ENCODE results near the gene VPS13D. TPM values are rescaled to one million over a fixed set of nuclear protein-coding genes. Genes with fewer than 3 reads are reported as not detected.
A peak's percentile ranks its signal among the peaks of the same experiment; 100 is the strongest.
"Not testable (repeated sequence)": the region's sequence is repeated elsewhere in the genome, so short reads cannot be mapped to it uniquely, and the experiment has no call there.

Gene VPS13D
- polyA plus RNA-seq, 1 experiment = 22.3 TPM

DNA sequence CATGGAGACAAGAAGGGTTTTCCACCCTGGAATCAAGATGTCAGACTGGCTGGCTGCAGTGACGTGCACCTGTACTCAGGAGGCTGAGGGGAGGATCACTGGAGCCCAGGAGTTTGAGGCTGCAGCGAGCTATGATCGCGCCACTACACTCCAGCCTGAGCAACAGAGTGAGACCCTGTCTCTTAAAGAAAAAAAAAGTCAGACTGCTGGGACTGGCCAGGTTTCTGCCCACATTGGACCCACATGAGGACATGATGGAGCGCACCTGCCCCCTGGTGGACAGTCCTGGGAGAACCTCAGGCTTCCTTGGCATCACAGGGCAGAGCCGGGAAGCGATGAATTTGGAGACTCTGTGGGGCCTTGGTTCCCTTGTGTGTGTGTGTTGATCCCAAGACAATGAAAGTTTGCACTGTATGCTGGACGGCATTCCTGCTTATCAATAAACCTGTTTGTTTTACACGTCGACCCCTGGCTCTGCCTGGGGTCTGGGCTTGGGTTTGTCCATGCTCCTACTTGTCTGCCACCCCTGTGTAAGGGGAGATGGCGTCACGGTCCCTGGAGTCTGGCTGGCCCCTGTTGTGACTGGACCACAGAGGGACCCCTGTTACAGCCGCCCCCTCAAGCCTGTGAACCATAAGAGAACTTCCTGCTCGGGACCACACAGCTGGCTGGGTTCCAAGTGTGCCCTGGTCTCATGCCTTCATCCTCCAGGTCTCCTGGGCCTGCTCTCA lies 20.9 kb upstream of the VPS13D start:
- Histone ChIP-seq H3K4me3 (ENCODE audit: low read depth, low read length) (no peak overlapping the region), H3K36me3 (ENCODE audit: control insufficient read depth, insufficient read depth, low read length) (no peaks in the 10 kb centered on the region), H3K27me3 (ENCODE audit: control insufficient read depth, insufficient read depth, low read length) (no peaks in the 10 kb centered on the region; the same call in 1 of the 2 replicates)
- ChIA-PET CTCF (interaction anchor here (0.7 to 16.6 kb wide), 13 partner anchors 9 to 88 kb away, joined by 3 to 359 read pairs (median 4); no protein-coding TSS in a partner anchor), POLR2A (no interaction called here)
- TF ChIP-seq, protein P1, sequence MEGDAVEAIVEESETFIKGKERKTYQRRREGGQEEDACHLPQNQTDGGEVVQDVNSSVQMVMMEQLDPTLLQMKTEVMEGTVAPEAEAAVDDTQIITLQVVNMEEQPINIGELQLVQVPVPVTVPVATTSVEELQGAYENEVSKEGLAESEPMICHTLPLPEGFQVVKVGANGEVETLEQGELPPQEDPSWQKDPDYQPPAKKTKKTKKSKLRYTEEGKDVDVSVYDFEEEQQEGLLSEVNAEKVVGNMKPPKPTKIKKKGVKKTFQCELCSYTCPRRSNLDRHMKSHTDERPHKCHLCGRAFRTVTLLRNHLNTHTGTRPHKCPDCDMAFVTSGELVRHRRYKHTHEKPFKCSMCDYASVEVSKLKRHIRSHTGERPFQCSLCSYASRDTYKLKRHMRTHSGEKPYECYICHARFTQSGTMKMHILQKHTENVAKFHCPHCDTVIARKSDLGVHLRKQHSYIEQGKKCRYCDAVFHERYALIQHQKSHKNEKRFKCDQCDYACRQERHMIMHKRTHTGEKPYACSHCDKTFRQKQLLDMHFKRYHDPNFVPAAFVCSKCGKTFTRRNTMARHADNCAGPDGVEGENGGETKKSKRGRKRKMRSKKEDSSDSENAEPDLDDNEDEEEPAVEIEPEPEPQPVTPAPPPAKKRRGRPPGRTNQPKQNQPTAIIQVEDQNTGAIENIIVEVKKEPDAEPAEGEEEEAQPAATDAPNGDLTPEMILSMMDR (IDR thresholded peaks at IDR 0.05; ENCODE audit: insufficient read depth, low read depth, low read length) = peak; percentile 86
- no peak for DNase-seq (ENCODE audit: low read depth)

GRCh38 chr1:12209495-12209832 lies 20.4 kb upstream of the VPS13D start:
- CTCF ChIA-PET = interaction anchor here (0.7 to 16.6 kb wide), 6 partner anchors 11 to 88 kb away, joined by 3 to 359 read pairs (median 4); no protein-coding TSS in a partner anchor
- POLR2A ChIA-PET = no interaction called here

DNA sequence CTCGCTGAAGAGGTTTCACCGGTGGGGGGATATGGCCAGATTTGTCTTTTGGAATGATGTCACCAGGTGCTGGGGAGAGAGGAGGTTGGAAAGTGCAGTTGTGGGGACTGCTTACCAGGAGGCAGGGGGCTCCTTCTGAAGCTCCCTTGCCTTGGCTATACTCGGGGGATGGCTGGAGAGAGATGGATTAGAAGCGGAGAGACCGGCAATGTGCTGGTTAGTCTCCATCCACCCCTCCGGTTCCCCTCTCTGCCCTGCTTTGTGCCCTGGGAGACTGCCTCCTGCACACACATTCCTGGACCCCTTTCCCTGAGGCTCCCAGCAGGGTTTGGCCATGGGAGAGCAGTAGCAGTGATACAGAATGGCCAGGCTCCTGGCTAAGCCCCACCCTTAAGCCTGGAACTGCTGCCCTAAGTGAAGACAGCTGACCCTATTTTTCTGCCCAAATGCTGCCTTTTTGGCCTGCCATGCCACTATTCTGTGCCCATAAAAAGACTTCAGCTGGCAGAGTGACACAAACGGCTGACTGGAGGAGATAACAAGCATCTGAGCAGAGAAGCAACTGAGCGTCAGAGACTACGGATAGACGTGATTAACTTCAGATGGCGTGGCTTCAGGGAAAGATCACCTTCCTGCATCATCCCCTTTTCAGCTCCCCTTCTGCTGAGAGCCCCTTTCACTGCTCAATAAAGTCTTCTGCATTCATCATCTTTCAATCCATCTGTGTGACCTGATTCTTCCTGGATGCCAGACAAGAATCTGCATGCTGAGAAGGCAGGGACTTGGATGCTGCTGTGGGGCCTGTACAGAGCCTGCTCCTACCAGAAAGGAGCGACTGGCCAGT lies 14.5 kb upstream of the VPS13D start:
- no peak for DNase-seq (ENCODE audit: low read depth)
- ChIA-PET CTCF (interaction anchor here (0.6 to 4.9 kb wide), 5 partner anchors 18 to 97 kb away, joined by 3 to 41 read pairs (median 4); no protein-coding TSS in a partner anchor), POLR2A (no interaction called here)

More at GRCh38 chr1:12209495-12209832, 20.4 kb upstream of the VPS13D start:
- no peaks in the 10 kb centered on the region for H3K36me3 ChIP-seq (ENCODE audit: control insufficient read depth, insufficient read depth, low read length)
- DNase-seq (ENCODE audit: low read depth) = no peak
- no peak overlapping the region for H3K4me3 ChIP-seq (ENCODE audit: low read depth, low read length)
- peaks cover 2% of the 10 kb centered on the region; the same call in 1 of the 2 replicates for H3K27me3 ChIP-seq (ENCODE audit: control insufficient read depth, insufficient read depth, low read length)
- TF ChIP-seq, protein P1 (IDR thresholded peaks at IDR 0.05; ENCODE audit: insufficient read depth, low read depth, low read length) = no peak

GRCh38 chr1:12219800-12220199 lies 10.0 kb upstream of the VPS13D start:
- TF ChIP-seq, protein P1 (IDR thresholded peaks at IDR 0.05; ENCODE audit: insufficient read depth, low read depth, low read length) = no peak
- Histone ChIP-seq H3K27me3 (ENCODE audit: control insufficient read depth, insufficient read depth, low read length) (peaks cover 6% of the 10 kb centered on the region), H3K36me3 (ENCODE audit: control insufficient read depth, insufficient read depth, low read length) (no peaks in the 10 kb centered on the region), H3K4me3 (ENCODE audit: low read depth, low read length) (no peak overlapping the region)
- DNase-seq (ENCODE audit: low read depth) = no peak
- CTCF ChIA-PET = interaction anchor here (0.6 to 4.7 kb wide), 4 partner anchors 9 to 439 kb away, joined by 3 to 19 read pairs (median 8); no protein-coding TSS in a partner anchor
- POLR2A ChIA-PET = no interaction called here

More for the DNA sequence above, 14.5 kb upstream of the VPS13D start:
- Histone ChIP-seq H3K36me3 (ENCODE audit: control insufficient read depth, insufficient read depth, low read length) (no peaks in the 10 kb centered on the region), H3K4me3 (ENCODE audit: low read depth, low read length) (no peak overlapping the region), H3K27me3 (ENCODE audit: control insufficient read depth, insufficient read depth, low read length) (peaks cover 9% of the 10 kb centered on the region)
- TF ChIP-seq, protein P1 (IDR thresholded peaks at IDR 0.05; ENCODE audit: insufficient read depth, low read depth, low read length) = no peak

DNA sequence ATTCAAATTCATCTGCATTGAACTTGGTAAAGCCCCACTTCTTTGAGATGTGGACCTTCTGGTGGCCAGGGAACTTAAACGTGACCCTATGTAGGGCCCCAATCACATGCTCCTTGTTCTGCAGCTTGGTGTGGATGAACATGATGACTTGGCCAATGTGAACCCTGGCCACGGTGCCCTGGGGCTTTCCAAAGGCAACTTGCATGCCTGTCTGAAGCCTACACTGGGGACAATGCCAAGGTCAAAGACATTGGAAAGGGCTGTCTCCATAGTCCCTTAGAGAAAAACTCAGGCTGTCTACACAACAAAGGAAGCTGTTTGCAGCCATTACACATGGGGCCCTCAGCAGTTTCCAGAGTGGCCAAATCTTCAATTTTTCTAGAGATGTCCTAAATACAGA lies 8.9 kb upstream of the VPS13D start:
- ChIA-PET CTCF (interaction anchor here (0.7 to 4.7 kb wide), 4 partner anchors 8 to 97 kb away, joined by 3 to 19 read pairs (median 6); no protein-coding TSS in a partner anchor), POLR2A (no interaction called here)
- TF ChIP-seq, protein P1 (IDR thresholded peaks at IDR 0.05; ENCODE audit: insufficient read depth, low read depth, low read length) = no peak
- peaks cover 4% of the 10 kb centered on the region for H3K27me3 ChIP-seq (ENCODE audit: control insufficient read depth, insufficient read depth, low read length)
- H3K4me3 ChIP-seq (ENCODE audit: low read depth, low read length) = no peak overlapping the region
- no peak for DNase-seq (ENCODE audit: low read depth)
- H3K36me3 ChIP-seq (ENCODE audit: control insufficient read depth, insufficient read depth, low read length) = no peaks in the 10 kb centered on the region

DNA sequence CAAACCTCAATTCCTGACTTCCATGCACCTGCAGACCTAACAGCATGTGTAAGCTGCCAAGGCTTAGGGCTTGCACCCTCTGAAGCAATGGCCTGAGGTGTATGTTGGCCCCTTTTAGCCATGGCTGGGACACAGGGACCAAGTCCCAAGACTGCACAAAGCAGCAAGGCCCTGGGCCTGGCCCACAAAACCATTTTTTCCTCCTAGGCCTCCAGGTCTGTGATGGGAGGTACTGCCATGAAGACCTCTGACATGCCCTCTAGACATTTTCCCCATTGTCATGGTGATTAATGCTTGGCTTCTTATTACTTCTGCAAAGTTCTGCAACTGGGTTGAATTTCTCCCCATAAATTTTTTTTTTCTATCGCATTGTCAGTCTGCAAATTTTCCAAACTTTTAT lies 7.1 kb upstream of the VPS13D start:
- H3K27me3 ChIP-seq (ENCODE audit: control insufficient read depth, insufficient read depth, low read length); H3K36me3 ChIP-seq (ENCODE audit: control insufficient read depth, insufficient read depth, low read length); DNase-seq (ENCODE audit: low read depth); POLR2A ChIA-PET; H3K4me3 ChIP-seq (ENCODE audit: low read depth, low read length): not testable (repeated sequence)
- CTCF ChIA-PET = interaction anchor here (1.9 to 4.7 kb wide), 2 partner anchors 12 to 103 kb away, joined by 4 to 19 read pairs; no protein-coding TSS in a partner anchor

DNA sequence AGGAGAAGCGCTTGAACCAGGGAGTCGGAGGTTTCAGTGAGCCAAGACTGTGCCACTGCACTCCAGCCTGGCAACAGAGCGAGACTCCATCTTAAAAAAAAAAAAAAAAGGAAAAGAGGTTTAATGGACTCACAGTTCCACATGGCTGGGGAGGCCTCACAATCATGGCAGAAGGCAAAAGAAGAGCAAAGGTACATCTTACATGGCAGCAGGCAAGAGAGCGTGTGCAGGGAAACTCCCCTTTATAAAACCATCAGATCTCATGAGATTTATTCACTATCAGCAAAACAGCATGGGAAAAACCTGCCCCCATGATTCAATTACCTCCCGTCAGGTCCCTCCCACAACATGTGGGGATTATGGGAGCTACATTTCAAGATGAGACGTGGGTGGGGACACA lies 5.7 kb upstream of the VPS13D start:
- DNase-seq (ENCODE audit: low read depth); H3K4me3 ChIP-seq (ENCODE audit: low read depth, low read length); POLR2A ChIA-PET; H3K27me3 ChIP-seq (ENCODE audit: control insufficient read depth, insufficient read depth, low read length); H3K36me3 ChIP-seq (ENCODE audit: control insufficient read depth, insufficient read depth, low read length): not testable (repeated sequence)
- CTCF ChIA-PET = interaction anchor here (1.9 to 2.3 kb wide), 2 partner anchors 99 to 105 kb away, joined by 4 to 7 read pairs; no protein-coding TSS in a partner anchor
